SU-DHL-6 (cell line): ENCODE measurements around the gene DNAH11.

Experiments used
- H2AFZ ChIP-seq: fragments of 200-600 bp; sonication (generic); 2 replicates; pipeline ENCODE4 v1.6.1; 2014; ENCODE audit warnings: low read depth, mild to moderate bottlenecking, moderate library complexity, mixed read lengths, antibody characterized with exemption, low read length; ENCODE audit not compliant: severe bottlenecking
- H3F3A ChIP-seq: fragments of 200-600 bp; shearing (Covaris generic); 2 replicates; pipeline ENCODE4 v1.6.0; 2016; ENCODE audit warnings: antibody characterized with exemption, mild to moderate bottlenecking; ENCODE audit not compliant: insufficient read depth
- H3K27ac ChIP-seq: fragments of 200-600 bp; sonication (generic); 2 replicates; pipeline ENCODE4 v1.5.1; 2016; ENCODE audit warnings: low read depth, mild to moderate bottlenecking, low read length, moderate library complexity, mixed read lengths
- H3K27me3 ChIP-seq: fragments of 200-600 bp; sonication (generic), shearing (Covaris generic); 2 replicates; pipeline ENCODE4 v1.6.0; 2014; ENCODE audit warnings: mild to moderate bottlenecking, low read length
- H3K36me3 ChIP-seq: fragments of 200-600 bp; sonication (generic); 2 replicates; pipeline ENCODE4 v1.6.1; 2014; ENCODE audit warnings: mild to moderate bottlenecking, low read length, mixed read lengths
- H3K4me2 ChIP-seq: fragments of 300-600, 200-600 bp; shearing (Covaris generic), sonication (generic); 2 replicates; pipeline ENCODE4 v1.6.0; 2014; ENCODE audit warnings: low read length, low read depth, mild to moderate bottlenecking; ENCODE audit not compliant: poor library complexity, severe bottlenecking
- H3K4me3 ChIP-seq: fragments of 200-600 bp; sonication (generic); 2 replicates; pipeline ENCODE4 v1.5.1; 2014; ENCODE audit warnings: antibody characterized with exemption, low read length, mild to moderate bottlenecking, mixed read lengths; ENCODE audit not compliant: insufficient read depth, poor library complexity, severe bottlenecking
- H3K79me2 ChIP-seq: fragments of 200-600 bp; sonication (generic); 2 replicates; pipeline ENCODE4 v1.6.1; 2014; ENCODE audit warnings: mild to moderate bottlenecking, low read length, moderate library complexity; ENCODE audit not compliant: insufficient read depth
- H3K9ac ChIP-seq: fragments of 200-600 bp; sonication (generic); 2 replicates; pipeline ENCODE4 v1.7.0; 2014; ENCODE audit warnings: mild to moderate bottlenecking, low read length
- H3K9me2 ChIP-seq: fragments of 200-600 bp; sonication (generic); replicated peaks from 2 replicates; pipeline ENCODE4 v1.6.1; 2014; ENCODE audit warnings: low read length; ENCODE audit not compliant: insufficient read depth
- H3K9me3 ChIP-seq: fragments of 200-600 bp; sonication (generic); 2 replicates; pipeline ENCODE4 v1.6.1; 2014; ENCODE audit warnings: low read length, mixed read lengths; ENCODE audit not compliant: insufficient read depth
- H4K20me1 ChIP-seq: fragments of 200-600 bp; sonication (generic); 2 replicates; pipeline ENCODE4 v1.6.1; 2014; ENCODE audit warnings: low read depth, mild to moderate bottlenecking, antibody characterized with exemption, low read length, moderate library complexity, mixed read lengths
- EZH2phosphoT487 ChIP-seq: fragments of 200-600 bp; sonication (generic), shearing (Covaris generic); conservative IDR thresholded peaks from 2 replicates; pipeline ENCODE4 v1.6.1; 2018; ENCODE audit warnings: mild to moderate bottlenecking, antibody characterized with exemption, low read length, moderate library complexity, mixed read lengths
- TF ChIP-seq, protein P1 (sequence below): fragments of 200-600 bp; sonication (generic); IDR thresholded peaks from one replicate; pipeline ENCODE4 v1.5.1; 2017; ENCODE audit warnings: antibody characterized with exemption, mild to moderate bottlenecking, low read length, moderate library complexity; ENCODE audit not compliant: insufficient read depth, poor library complexity, severe bottlenecking

The DNAH11 gene

DNA sequence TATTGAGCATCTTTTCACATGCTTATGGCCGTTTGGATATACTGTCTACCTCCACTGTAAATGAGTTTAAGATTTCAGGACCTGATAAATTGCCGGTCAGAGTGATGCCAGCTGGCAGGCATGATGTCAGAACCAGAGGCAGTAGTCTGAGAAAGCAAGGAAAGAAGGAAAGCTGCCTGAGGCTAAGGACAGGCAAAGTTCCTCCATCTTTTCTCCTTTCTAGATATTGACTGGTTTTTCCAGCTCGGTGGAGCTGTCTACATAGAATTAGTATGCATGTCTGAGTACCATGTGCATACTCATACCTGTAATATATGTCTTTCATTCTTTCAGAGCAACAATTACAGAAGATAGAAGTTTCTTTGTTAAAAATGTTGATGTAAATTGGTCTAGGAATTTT lies 350.6 kb downstream of the DNAH11 start:
- Histone ChIP-seq H3K36me3 (peaks cover 5% of the 10 kb centered on the region; the same call in 1 of the 2 replicates), H3K27me3 (no peaks in the 10 kb centered on the region)

DNA sequence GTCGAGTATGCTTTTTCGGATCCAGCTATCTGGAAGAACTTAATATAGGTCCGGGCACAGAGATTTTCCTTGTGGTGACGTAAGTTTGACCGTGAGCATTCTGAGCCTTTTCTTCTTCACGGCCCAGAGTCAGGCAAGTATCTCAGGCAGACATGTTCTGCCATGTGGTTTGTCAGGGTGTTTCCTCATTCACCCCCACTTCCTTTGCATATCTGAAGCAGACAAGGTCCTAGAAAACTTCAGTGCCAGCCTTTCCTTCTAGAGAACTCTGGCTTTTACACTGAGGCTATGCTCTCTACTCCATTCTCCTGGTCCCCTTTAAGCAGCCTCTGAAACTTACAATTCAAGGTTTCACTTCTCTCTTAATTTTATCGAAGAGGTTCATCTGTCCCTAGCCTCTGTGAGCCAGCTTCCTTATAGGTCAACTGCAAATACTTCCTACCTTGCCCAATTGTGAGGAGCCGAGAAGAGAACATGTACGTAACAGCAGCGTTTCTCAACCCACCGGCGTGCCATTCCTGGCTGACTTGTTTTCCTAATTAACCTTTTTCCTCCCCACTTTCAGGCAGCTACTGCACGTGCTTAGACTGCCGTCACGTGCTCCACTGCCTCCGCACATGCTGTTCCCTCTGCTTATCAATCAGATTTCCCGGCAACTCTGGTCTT lies 355.6 kb downstream of the DNAH11 start:
- Histone ChIP-seq H2AFZ (no peak overlapping the region), H3K9ac (no peak overlapping the region), H3K79me2 (no peaks in the 10 kb centered on the region), H3K27me3 (no peaks in the 10 kb centered on the region), H3F3A (no peaks in the 10 kb centered on the region), H3K27ac (no peak overlapping the region), H3K9me3 (no peaks in the 10 kb centered on the region), H3K9me2 (no peaks in the 10 kb centered on the region), H3K4me2 (no peak overlapping the region), H3K36me3 (peaks cover 5% of the 10 kb centered on the region), H3K4me3 (no peak overlapping the region), H4K20me1 (no peaks in the 10 kb centered on the region)
- TF ChIP-seq, protein P1, sequence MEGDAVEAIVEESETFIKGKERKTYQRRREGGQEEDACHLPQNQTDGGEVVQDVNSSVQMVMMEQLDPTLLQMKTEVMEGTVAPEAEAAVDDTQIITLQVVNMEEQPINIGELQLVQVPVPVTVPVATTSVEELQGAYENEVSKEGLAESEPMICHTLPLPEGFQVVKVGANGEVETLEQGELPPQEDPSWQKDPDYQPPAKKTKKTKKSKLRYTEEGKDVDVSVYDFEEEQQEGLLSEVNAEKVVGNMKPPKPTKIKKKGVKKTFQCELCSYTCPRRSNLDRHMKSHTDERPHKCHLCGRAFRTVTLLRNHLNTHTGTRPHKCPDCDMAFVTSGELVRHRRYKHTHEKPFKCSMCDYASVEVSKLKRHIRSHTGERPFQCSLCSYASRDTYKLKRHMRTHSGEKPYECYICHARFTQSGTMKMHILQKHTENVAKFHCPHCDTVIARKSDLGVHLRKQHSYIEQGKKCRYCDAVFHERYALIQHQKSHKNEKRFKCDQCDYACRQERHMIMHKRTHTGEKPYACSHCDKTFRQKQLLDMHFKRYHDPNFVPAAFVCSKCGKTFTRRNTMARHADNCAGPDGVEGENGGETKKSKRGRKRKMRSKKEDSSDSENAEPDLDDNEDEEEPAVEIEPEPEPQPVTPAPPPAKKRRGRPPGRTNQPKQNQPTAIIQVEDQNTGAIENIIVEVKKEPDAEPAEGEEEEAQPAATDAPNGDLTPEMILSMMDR = no peak
- TF ChIP-seq EZH2phosphoT487 = no peak

More for the DNA sequence above, 350.6 kb downstream of the DNAH11 start:
- TF ChIP-seq, protein P1 = no peak
- H3K9me3 ChIP-seq = no peaks in the 10 kb centered on the region
- no peaks in the 10 kb centered on the region for H3F3A ChIP-seq
- H3K27ac ChIP-seq = no peak overlapping the region
- no peak overlapping the region for H3K9ac ChIP-seq
- no peaks in the 10 kb centered on the region for H3K79me2 ChIP-seq
- H3K9me2 ChIP-seq = no peaks in the 10 kb centered on the region
- H3K4me2 ChIP-seq = no peak overlapping the region
- H3K4me3 ChIP-seq = no peak overlapping the region
- H4K20me1 ChIP-seq = no peaks in the 10 kb centered on the region
- no peak overlapping the region for H2AFZ ChIP-seq

DNA sequence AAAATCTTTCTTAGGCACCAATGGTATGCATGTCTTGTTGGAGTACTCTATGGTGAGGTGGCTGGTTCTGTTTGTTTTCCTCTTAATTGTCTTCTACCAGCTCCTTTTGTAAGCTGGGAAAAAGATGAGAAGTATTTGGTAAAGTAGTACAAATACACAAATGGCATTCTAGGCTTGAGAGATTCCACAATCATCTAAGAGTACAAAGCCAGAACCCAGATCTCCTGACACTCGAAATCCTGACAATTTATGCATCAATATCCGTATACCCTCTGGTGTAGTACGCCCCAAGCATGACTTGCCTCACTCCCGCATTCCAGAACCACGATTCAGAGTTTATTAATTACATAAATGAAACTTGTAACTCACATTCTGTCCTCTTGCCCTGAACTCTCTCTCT lies 359.4 kb downstream of the DNAH11 start:
- no peaks in the 10 kb centered on the region for H3K27me3 ChIP-seq
- no peaks in the 10 kb centered on the region for H4K20me1 ChIP-seq
- no peaks in the 10 kb centered on the region for H3K9me3 ChIP-seq
- no peak overlapping the region for H2AFZ ChIP-seq
- no peak overlapping the region for H3K9ac ChIP-seq
- TF ChIP-seq, protein P1 = no peak
- no peak for TF ChIP-seq EZH2phosphoT487
- H3K9me2 ChIP-seq = no peaks in the 10 kb centered on the region
- peaks cover 22% of the 10 kb centered on the region for H3K36me3 ChIP-seq
- no peaks in the 10 kb centered on the region for H3F3A ChIP-seq
- H3K4me2 ChIP-seq = no peak overlapping the region
- H3K4me3 ChIP-seq = no peak overlapping the region
- no peak overlapping the region for H3K27ac ChIP-seq
- no peaks in the 10 kb centered on the region for H3K79me2 ChIP-seq
